SW 1271 (cell line): ENCODE data around the gene KNDC1.
"Not testable (repeated sequence)": the region's sequence is repeated elsewhere in the genome, so short reads cannot be mapped to it uniquely, and the experiment has no call there.

ENCODE experiments used
- DNase-seq, 2 experiments: peaks; one replicate each; lab custom pipeline; 2025; lab: John Stamatoyannopoulos, UW

The KNDC1 gene

GRCh38 chr10:133124357-133125211 is 35.4 kb upstream of the KNDC1 start:
- no peak for DNase-seq

- DNase-seq: no peak
Observed at GRCh38 chr10:133125901-133126300, 34.1 kb upstream of the KNDC1 start.

GRCh38 chr10:133126431-133127290 is 33.4 kb upstream of the KNDC1 start:
- DNase-seq: no peak

- peak in 1 of 2 experiments; percentile 6 for DNase-seq
Observed at GRCh38 chr10:133127291-133128125, 32.5 kb upstream of the KNDC1 start.

GRCh38 chr10:133128126-133129070 is 31.6 kb upstream of the KNDC1 start:
- no peak for DNase-seq

GRCh38 chr10:133129071-133129858 is 30.8 kb upstream of the KNDC1 start:
- DNase-seq: no peak

- no peak for DNase-seq
Observed at GRCh38 chr10:133129859-133130495, 30.0 kb upstream of the KNDC1 start.

GRCh38 chr10:133130602-133131001 is 29.4 kb upstream of the KNDC1 start:
- DNase-seq: no peak

- no peak for DNase-seq
Observed at GRCh38 chr10:133131053-133131452, 29.0 kb upstream of the KNDC1 start.

- DNase-seq: no peak
Observed at GRCh38 chr10:133131734-133132472, 28.1 kb upstream of the KNDC1 start.

- DNase-seq: no peak
Observed at GRCh38 chr10:133132473-133133291, 27.3 kb upstream of the KNDC1 start.

GRCh38 chr10:133133471-133134231 is 26.4 kb upstream of the KNDC1 start:
- no peak for DNase-seq

- no peak for DNase-seq
Observed at GRCh38 chr10:133134411-133135115, 25.5 kb upstream of the KNDC1 start.

- DNase-seq: no peak
Observed at GRCh38 chr10:133135116-133135465, 24.9 kb upstream of the KNDC1 start.

- not testable (repeated sequence) for DNase-seq
Observed at GRCh38 chr10:133137486-133138145, 22.4 kb upstream of the KNDC1 start.

GRCh38 chr10:133139551-133140065 is 20.4 kb upstream of the KNDC1 start:
- DNase-seq: no peak
